ENCODE results near the gene ILF2. TPM values are rescaled to one million over a fixed set of nuclear protein-coding genes. Genes with fewer than 3 reads are reported as not detected.
A peak's percentile ranks its signal among the peaks of the same experiment; 100 is the strongest.

Gene ILF2
- polyA plus RNA-seq, 4 donors: 273 to 319 (median 288) TPM

- no peak for DNase-seq (ENCODE audit: low read depth in 4 of 4, low spot score in 2 of 4)
Measured at GRCh38 chr1:153629971-153630370, 40.8 kb downstream of the ILF2 start.

- no peak for DNase-seq (ENCODE audit: low read depth in 4 of 4, low spot score in 2 of 4)
Measured at GRCh38 chr1:153629343-153629665, 41.5 kb downstream of the ILF2 start.

- no peak for DNase-seq (ENCODE audit: low read depth in 4 of 4, low spot score in 2 of 4)
Measured at GRCh38 chr1:153628638-153629342, 42.0 kb downstream of the ILF2 start.

- DNase-seq (ENCODE audit: low read depth in 4 of 4, low spot score in 2 of 4): no peak
Measured at GRCh38 chr1:153627715-153628626, 42.8 kb downstream of the ILF2 start, which contains the start of gene S100A1. S100A1 (plus strand) TSS chr1:153628434; CDS start chr1:153630522, 2,088 bp downstream.

GRCh38 chr1:153626904-153627714 lies 43.7 kb downstream of the ILF2 start, which contains the start of gene S100A13:
S100A13 (minus strand) TSS chr1:153627505; CDS start chr1:153626472, 1,033 bp downstream.
- peak in 2 of 4 donors; percentile 74 to 83 for DNase-seq (ENCODE audit: low read depth in 4 of 4, low spot score in 2 of 4)

- no peak for DNase-seq (ENCODE audit: low read depth in 4 of 4, low spot score in 2 of 4)
Measured at GRCh38 chr1:153626477-153626903, 44.3 kb downstream of the ILF2 start.

GRCh38 chr1:153624965-153625611 lies 45.7 kb downstream of the ILF2 start:
- DNase-seq (ENCODE audit: low read depth in 4 of 4, low spot score in 2 of 4): no peak

GRCh38 chr1:153623101-153623500 lies 47.7 kb downstream of the ILF2 start:
- no peak for DNase-seq (ENCODE audit: low read depth in 4 of 4, low spot score in 2 of 4)

- no peak for DNase-seq (ENCODE audit: low read depth in 4 of 4, low spot score in 2 of 4)
Measured at GRCh38 chr1:153619171-153619570, 51.6 kb downstream of the ILF2 start.

- no peak for DNase-seq (ENCODE audit: low read depth in 4 of 4, low spot score in 2 of 4)
Measured at GRCh38 chr1:153617663-153618062, 53.1 kb downstream of the ILF2 start.

GRCh38 chr1:153616917-153617311 lies 53.9 kb downstream of the ILF2 start:
- no peak for DNase-seq (ENCODE audit: low read depth in 4 of 4, low spot score in 2 of 4)

GRCh38 chr1:153616144-153616916 lies 54.5 kb downstream of the ILF2 start, which contains the start of gene S100A14:
S100A14 (minus strand) TSS chr1:153616325; CDS start chr1:153615858, 467 bp downstream.
- DNase-seq (ENCODE audit: low read depth in 4 of 4, low spot score in 2 of 4): no peak

GRCh38 chr1:153615406-153615805 lies 55.4 kb downstream of the ILF2 start:
- DNase-seq (ENCODE audit: low read depth in 4 of 4, low spot score in 2 of 4): no peak

- DNase-seq (ENCODE audit: low read depth in 4 of 4, low spot score in 2 of 4): no peak
Measured at GRCh38 chr1:153614906-153615305, 55.9 kb downstream of the ILF2 start.

- DNase-seq (ENCODE audit: low read depth in 4 of 4, low spot score in 2 of 4): no peak
Measured at GRCh38 chr1:153614189-153614900, 56.4 kb downstream of the ILF2 start.

GRCh38 chr1:153613406-153613805 lies 57.4 kb downstream of the ILF2 start:
- DNase-seq (ENCODE audit: low read depth in 4 of 4, low spot score in 2 of 4): no peak

GRCh38 chr1:153612755-153613331 lies 58.0 kb downstream of the ILF2 start, which contains the start of gene S100A16:
S100A16 (minus strand) TSS chr1:153613137; CDS start chr1:153608151, 4,986 bp downstream.
- DNase-seq (ENCODE audit: low read depth in 4 of 4, low spot score in 2 of 4): no peak

GRCh38 chr1:153612111-153612754 lies 58.6 kb downstream of the ILF2 start:
- DNase-seq (ENCODE audit: low read depth in 4 of 4, low spot score in 2 of 4): no peak
